Esophagus squamous epithelium (tissue), 5 donors: ENCODE results near the gene HSD17B2. TPM values are rescaled to one million over a fixed set of nuclear protein-coding genes. Genes with fewer than 3 reads are reported as not detected.

Experiments used
- DNase-seq: peaks from one replicate; lab custom pipeline; 2025; lab: John Stamatoyannopoulos, UW
- H3K27ac ChIP-seq, 4 donors: fragments of 200-600 bp; sonication (generic); one replicate each; pipeline ENCODE4 v1.5.1; 2016 to 2019; ENCODE audit warnings: mild to moderate bottlenecking in 1 of 4
- H3K27me3 ChIP-seq, 4 donors: fragments of 200-600 bp; sonication (generic); 1 replicate in 3 of 4; 2 replicates in 1 of 4; pipeline versions ENCODE4 v1.5.1 to v1.6.0; 2017 to 2021; ENCODE audit warnings: antibody characterized with exemption in 1 of 4
- H3K36me3 ChIP-seq, 3 donors: fragments of 200-600 bp; sonication (generic); one replicate each; pipeline ENCODE4 v1.5.1; 2016 to 2019
- H3K4me1 ChIP-seq, 3 donors: fragments of 200-600 bp; sonication (generic); one replicate each; pipeline ENCODE4 v1.5.1; 2017 to 2019
- H3K4me3 ChIP-seq, 4 donors: fragments of 200-600 bp; sonication (generic); 1 replicate in 3 of 4; 2 replicates in 1 of 4; pipeline ENCODE4 v1.5.1; 2016 to 2019; ENCODE audit warnings: mild to moderate bottlenecking in 2 of 4, moderate library complexity in 1 of 4
- H3K9me3 ChIP-seq, 3 donors: fragments of 200-600 bp; sonication (generic); one replicate each; pipeline ENCODE4 v1.5.1; 2016 to 2019
- CTCF ChIP-seq, 6 experiments: fragments of 450-650 bp in 4 of 6; fragments of 200-600 bp in 2 of 6; sonication (generic) in 2 of 6; IDR thresholded peaks; one replicate each; pipeline ENCODE4 v1.5.1; 2016 to 2019; ENCODE audit warnings: antibody characterized with exemption in 6 of 6, mild to moderate bottlenecking in 4 of 6, moderate library complexity in 4 of 6
- POLR2A ChIP-seq, 4 donors: fragments of 450-650 bp; IDR thresholded peaks; one replicate each; pipeline ENCODE4 v1.6.1; 2017; ENCODE audit warnings: antibody characterized with exemption in 4 of 4, mild to moderate bottlenecking in 4 of 4, moderate library complexity in 3 of 4
- WGBS, 2 donors: methylation state at CpG; one replicate each; pipeline ENCODE4 v1.1.5; 2018; 5-methylcytosine and 5-hydroxymethylcytosine counted together
- intact Hi-C: fragments of 100-400 bp; cut with DNase I; formaldehyde crosslinking; loops from one replicate; pipeline ENCODE4 v1.15.0; 2022
- total RNA-seq, 4 donors: library from RNA; depleted of rRNA; stranded (reverse); fragments of >200 nt; gene quantifications; one replicate each; pipeline ENCODE4 v1.1.0, GENCODE V29; 2016
- donor health status: DM: yes; HTN: yes; CAD: no.

The HSD17B2 gene
- total RNA-seq, 4 donors from 2014 or later: 0.72 to 5.1 (median 2.5) TPM

GRCh38 chr16:82111944-82112343 is 76.9 kb downstream of the HSD17B2 start:
- H3K36me3 ChIP-seq: no peaks in the 10 kb centered on the region
- H3K27ac ChIP-seq: peak overlapping the region in 1 of 4 donors; percentile 2
- peaks cover 0 to 4% (median 0%) of the 10 kb centered on the region in 4 donors for H3K27me3 ChIP-seq
- no peak overlapping the region for H3K4me3 ChIP-seq
- WGBS, 2 donors: 5 to 49% methylated on average over 2 of the region's 2 CpGs
- TF ChIP-seq CTCF (IDR thresholded peaks at IDR 0.05) (no peak), POLR2A (IDR thresholded peaks at IDR 0.05) (no peak)
- intact Hi-C loops: no loop called here
- no peak for DNase-seq
- H3K9me3 ChIP-seq: no peaks in the 10 kb centered on the region
- H3K4me1 ChIP-seq: peaks cover 0 to 14% (median 0%) of the 10 kb centered on the region in 3 donors

GRCh38 chr16:82113741-82114140 is 78.7 kb downstream of the HSD17B2 start:
- Histone ChIP-seq H3K27ac (no peak overlapping the region), H3K4me1 (peaks cover 0 to 14% (median 0%) of the 10 kb centered on the region in 3 donors), H3K36me3 (no peaks in the 10 kb centered on the region), H3K9me3 (no peaks in the 10 kb centered on the region), H3K27me3 (peaks cover 0 to 4% (median 0%) of the 10 kb centered on the region in 4 donors), H3K4me3 (no peak overlapping the region)
- no peak for DNase-seq
- TF ChIP-seq POLR2A (IDR thresholded peaks at IDR 0.05) (no peak), CTCF (IDR thresholded peaks at IDR 0.05) (no peak)
- WGBS, 2 donors: 66 to 100% methylated on average over 1 to 3 of the region's 3 CpGs
- intact Hi-C loops: no loop called here

- no peak for DNase-seq
- Histone ChIP-seq H3K27me3 (no peaks in the 10 kb centered on the region), H3K27ac (no peak overlapping the region), H3K4me3 (no peak overlapping the region), H3K4me1 (peaks cover 0 to 9% (median 0%) of the 10 kb centered on the region in 3 donors), H3K36me3 (no peaks in the 10 kb centered on the region), H3K9me3 (no peaks in the 10 kb centered on the region)
- WGBS, 2 donors: 17 to 23% methylated on average over 1 of the region's 1 CpG
- TF ChIP-seq CTCF (IDR thresholded peaks at IDR 0.05) (no peak), POLR2A (IDR thresholded peaks at IDR 0.05) (no peak)
- intact Hi-C loops: no loop called here
Measured at GRCh38 chr16:82116535-82116934, 81.5 kb downstream of the HSD17B2 start.

GRCh38 chr16:82118749-82119148 is 83.7 kb downstream of the HSD17B2 start:
- intact Hi-C loops: no loop called here
- no peaks in the 10 kb centered on the region for H3K4me1 ChIP-seq
- H3K9me3 ChIP-seq: no peaks in the 10 kb centered on the region
- no peak for DNase-seq
- TF ChIP-seq POLR2A (IDR thresholded peaks at IDR 0.05) (no peak), CTCF (IDR thresholded peaks at IDR 0.05) (no peak)
- 85 to 93% methylated on average over 2 of the region's 2 CpGs for WGBS, 2 donors
- no peak overlapping the region for H3K4me3 ChIP-seq
- no peaks in the 10 kb centered on the region for H3K36me3 ChIP-seq
- no peaks in the 10 kb centered on the region for H3K27me3 ChIP-seq
- no peak overlapping the region for H3K27ac ChIP-seq

GRCh38 chr16:82119405-82119804 is 84.4 kb downstream of the HSD17B2 start:
- no peak for DNase-seq
- no peaks in the 10 kb centered on the region for H3K4me1 ChIP-seq
- intact Hi-C loops: no loop called here
- WGBS, 2 donors: 78 to 82% methylated on average over 2 to 4 of the region's 4 CpGs
- TF ChIP-seq CTCF (IDR thresholded peaks at IDR 0.05) (no peak), POLR2A (IDR thresholded peaks at IDR 0.05) (no peak)
- no peaks in the 10 kb centered on the region for H3K9me3 ChIP-seq
- H3K27me3 ChIP-seq: no peaks in the 10 kb centered on the region
- H3K4me3 ChIP-seq: no peak overlapping the region
- H3K36me3 ChIP-seq: no peaks in the 10 kb centered on the region
- no peak overlapping the region for H3K27ac ChIP-seq
